ENCODE measurements around the gene TTYH2.

TTYH2 gene

GRCh38 chr17:74196541-74197317 lies 16.6 kb upstream of the TTYH2 start:
- no peak for DNase-seq (ENCODE audit: low spot score)

- no peak for DNase-seq (ENCODE audit: low spot score)
Measured at GRCh38 chr17:74197801-74198200, 15.6 kb upstream of the TTYH2 start.

DNA sequence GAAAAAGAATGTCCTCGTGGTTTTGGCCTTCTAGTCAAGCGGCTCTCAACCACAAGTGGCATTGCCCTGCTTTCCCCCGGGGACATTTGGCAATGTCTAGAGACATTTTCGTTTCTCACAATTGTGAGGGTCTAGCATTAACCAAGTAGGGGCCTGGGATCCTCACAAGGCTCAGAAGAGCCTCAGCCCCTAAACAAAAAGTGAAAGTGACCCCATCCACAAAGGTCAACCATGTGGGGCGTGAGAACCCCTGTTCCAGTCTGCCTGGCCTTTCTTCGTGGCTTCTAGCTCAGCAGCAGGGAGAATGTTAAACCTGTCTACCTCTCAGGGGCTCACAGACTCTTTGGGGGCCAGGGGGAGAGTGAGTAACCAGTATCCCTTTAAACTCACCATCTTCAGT lies 14.7 kb upstream of the TTYH2 start:
- no peak for DNase-seq (ENCODE audit: low spot score)

DNA sequence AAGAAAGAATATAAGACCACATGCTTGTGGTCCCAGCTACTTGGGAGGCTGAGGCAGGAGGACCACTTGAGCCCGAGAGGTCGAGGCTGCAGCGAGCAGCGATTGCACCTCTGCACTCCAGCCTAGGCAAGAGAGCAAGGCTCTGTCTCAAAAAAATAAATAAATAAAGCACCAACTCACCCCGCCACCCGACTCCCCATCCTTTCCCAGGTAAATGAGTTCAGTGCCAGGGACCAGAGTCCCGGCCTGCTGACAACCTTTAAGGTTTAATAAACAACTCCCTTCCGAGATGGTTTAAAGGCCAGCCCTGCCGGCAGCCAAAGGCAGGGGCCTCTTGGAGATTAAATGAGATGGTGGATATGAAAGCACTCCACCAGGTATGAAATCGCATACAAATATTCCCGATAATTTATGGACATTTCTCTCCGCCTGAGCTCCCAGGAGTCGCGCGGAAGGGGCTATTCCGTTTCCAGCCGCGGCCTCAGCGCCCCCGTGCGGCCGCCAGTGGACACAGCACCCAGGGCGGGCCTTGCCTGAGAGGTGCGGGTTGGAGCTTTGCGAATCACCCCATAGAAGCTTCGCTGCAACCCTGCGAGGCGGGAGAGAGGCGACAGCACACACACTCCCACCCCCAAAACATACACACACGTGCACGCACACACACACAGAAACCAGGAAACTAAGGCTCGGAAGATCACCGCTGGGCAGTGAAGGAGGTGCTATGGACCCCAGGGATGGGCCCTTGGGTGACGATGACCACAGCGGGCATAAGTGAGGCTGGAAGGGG lies 13.9 kb upstream of the TTYH2 start:
- peak; percentile 80 for DNase-seq (ENCODE audit: low spot score)

DNA sequence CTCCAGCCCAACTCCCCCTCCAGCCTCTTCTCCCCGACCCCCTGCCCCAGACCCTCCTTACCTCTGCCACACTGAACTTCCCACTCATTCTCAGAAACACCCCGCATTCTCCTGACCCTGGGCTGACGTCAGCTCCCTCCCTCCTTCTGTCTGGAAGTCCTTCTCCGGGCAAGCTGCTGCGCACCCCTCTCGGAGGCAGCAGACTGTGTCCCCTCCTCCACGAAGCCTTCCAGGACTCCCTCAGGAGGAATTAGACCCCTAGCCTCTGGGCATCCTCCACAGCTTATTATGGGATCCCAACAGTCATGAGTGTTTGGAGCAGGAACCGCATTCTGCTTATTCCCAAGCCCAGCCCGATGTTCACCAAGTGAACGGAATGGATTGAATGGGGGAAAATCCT lies 13.3 kb upstream of the TTYH2 start:
- no peak for DNase-seq (ENCODE audit: low spot score)

DNA sequence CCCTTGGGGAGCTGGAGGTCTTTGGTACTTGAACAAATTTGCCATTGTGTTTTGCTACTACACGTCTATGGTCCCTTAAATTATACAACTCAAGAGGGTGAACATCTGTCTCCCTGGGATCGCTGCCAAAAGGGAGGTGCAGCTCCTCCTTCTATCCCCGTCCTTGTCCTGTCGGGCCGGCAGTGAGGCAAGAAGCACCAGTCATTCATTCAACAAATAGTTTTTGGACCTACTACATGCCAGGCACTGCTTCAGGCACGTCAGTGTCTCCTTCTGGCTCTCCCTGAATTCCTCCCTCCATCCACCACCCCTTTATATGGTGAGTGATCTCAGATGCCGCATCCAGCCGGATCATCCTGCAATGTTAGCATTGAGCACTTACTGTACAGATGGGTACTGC lies 12.1 kb upstream of the TTYH2 start:
- no peak for DNase-seq (ENCODE audit: low spot score)

GRCh38 chr17:74201948-74202347 lies 11.4 kb upstream of the TTYH2 start:
- no peak for DNase-seq (ENCODE audit: low spot score)

DNA sequence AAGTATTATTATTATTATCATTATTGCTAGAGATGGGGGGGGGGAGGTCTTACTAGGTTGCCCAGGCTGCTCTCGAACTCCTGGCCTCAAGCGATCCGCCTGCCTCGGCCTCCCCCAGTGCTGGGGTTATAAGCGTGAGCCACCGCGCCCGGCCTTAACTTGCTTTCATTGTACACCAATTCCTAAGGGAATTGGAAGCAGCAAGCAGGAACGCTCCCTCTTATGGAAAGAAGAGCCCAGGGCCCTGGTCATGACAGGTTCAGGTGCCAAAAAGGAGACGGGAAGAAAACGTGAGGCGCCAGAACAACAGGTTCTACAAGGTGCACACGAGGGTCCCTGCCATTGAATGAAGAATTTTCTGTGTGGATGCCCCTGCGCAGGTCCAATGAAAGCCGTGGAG lies 10.4 kb upstream of the TTYH2 start:
- no peak for DNase-seq (ENCODE audit: low spot score)

GRCh38 chr17:74203439-74204240 lies 9.7 kb upstream of the TTYH2 start, which contains the start of gene RPL38:
Gene RPL38, plus strand, starts transcription at chr17:74203678. Its CDS starts 278 bp downstream, at chr17:74203956.
- DNase-seq (ENCODE audit: low spot score): peak; percentile 86

DNA sequence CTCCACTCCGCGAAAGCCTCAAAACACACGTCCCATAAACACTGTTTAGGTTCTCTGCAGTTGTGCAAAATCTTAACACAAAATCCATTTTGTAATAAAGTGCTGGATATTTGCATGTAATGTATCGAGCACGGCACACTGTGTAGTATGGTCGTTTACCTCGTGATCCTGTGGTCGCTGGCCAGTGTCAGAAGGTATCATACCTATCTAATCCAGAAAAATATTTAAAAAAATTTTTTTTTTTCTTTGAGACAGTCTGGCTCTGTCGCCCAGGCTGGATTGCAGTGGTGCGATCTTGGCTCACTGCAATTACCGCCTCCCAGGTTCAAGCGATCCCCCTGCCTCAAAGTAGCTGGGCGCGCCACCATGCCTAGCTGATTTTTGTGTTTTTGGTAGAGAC lies 8.9 kb upstream of the TTYH2 start:
- no peak for DNase-seq (ENCODE audit: low spot score)

DNA sequence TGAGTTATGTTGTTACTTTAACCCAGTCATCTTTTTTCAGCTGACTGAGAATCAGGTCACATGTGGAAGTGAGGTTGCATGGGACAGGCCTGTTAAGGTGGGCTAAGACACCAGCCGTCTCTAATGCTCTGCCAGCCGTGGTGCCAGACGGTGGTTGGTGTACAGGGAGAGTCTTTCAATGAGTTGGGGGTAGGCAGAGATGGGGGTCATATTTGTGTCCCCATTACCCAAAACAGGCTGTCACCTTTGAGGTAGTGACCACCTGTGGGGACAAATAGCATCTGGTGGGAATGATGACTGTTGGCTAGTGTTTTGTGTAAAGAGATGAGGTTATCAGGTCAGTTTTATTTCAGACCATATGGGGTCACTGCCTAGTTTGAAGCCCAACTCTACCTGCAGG lies 8.1 kb upstream of the TTYH2 start:
- no peak for DNase-seq (ENCODE audit: low spot score)

DNA sequence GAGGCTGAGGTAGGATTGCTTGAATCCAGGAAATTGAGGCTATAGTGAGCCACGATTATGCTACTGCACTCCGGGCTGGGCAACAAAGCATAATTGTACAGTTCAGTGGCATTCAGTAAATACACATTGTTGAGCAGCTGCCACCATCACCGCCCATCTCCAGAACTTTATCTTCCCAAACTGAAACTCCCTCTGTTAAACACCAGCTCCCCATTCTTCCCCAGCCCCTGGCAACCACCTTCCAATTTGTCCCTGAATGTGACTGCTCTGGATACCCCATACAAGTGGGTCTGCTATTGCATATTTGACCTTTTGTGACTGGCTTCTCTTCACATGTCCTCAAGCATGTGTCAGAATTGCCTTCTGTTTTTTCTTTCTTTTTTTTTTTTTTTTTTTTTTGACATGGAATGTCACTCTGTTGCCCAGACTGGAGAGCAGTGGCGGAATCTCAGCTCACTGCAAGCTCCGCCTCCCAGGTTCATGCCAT lies 7.0 kb upstream of the TTYH2 start:
- DNase-seq (ENCODE audit: low spot score): no peak

DNA sequence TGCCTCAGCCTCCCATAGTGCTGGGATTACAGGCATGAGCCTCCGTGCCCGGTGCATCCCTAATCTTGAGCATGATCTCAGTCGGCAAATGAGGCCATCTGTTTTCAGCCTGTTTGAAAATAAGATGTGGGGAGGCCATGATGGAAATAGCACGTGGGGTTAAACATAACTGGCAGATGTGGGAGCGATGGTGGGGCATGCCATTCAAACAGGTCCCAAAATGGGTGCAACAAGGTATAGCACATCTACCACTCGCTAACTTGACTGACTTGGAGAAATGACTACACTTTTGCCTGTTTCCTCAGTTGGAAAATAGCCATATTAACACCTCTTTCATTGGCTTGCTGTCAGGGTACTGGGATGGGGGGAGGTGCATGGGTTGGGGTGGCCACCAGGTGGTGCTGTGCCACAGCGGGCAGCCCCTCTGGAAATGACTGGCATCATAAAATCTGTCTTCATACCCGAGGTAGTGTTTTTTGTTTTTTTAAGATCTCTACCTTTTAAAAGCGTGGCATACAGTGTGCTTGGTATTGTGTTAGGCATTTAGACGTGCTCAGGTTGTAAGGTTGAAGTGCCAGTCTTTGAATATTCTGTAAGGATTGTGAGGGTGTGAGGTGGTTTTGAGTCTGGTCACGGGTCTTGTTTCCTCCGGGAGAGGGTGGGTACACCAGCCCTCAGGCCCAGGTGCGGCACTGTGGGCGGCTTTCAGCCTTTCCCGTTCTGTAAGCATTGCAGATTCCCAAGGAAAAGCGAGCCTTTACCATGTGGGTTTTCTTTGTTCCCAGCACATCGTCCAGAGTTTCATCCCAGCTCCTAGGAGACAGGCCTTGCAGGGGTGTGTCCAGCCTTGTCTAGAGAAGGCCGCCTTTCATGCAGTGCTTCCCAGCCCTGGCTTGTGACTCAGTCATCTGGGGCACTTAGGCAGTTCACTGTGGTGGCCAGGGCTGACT lies 2.9 kb upstream of the TTYH2 start:
- peak; percentile 90 for DNase-seq (ENCODE audit: low spot score)

DNA sequence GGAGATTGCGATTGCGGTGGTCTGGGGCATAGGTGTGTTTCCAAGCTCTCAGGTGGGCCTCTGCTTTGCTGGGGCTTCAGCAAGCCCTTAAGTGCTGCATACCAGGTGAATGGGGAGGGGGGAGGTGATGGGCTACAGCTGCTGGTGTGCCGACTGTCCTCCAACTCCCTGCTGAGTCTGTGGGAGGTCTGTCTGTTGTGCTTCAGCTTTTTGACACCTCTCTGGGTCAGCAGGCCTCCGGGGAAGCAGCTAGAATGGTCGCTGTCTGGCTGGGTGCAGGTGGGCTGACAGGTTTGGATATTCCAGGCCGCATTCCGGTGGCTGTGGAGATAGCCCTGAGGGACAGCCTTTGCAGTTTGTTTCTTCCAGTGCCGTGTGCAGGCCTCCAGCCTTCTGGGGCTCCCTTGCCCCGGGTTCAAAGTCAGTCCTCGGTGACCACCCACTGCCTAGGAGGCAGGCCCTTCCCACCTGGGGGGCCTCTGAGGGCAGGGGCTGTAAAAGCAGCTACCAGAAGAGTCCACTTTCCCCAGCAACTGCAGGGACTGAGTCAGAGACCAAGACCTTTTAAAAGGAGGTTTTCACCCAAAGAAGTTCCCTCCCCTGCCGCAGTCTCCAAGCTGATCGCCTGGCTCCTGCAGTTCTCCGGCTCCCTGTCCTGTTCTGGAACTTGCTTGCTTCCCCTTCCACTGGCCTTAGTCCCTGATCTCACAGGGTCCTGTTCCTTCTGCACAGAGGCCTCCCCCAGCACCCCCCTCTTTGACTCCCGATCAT lies 2.0 kb upstream of the TTYH2 start:
- no peak for DNase-seq (ENCODE audit: low spot score)

DNA sequence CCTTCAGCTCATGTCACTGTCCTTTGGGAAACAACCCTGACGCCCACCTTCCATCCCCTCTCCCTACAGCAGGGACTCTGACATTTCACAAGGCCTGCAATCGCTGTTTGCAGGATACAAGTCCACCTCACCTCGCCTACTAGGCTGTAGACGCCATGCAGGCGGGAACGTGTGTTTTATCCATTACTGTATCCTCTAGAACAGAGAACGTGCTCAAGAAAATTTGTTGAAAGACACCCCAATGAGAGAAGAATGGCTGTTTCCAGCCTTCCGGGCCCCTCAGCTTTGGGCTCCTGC lies 1.5 kb upstream of the TTYH2 start:
- DNase-seq (ENCODE audit: low spot score): no peak

- DNase-seq (ENCODE audit: low spot score): no peak
Measured at GRCh38 chr17:74212209-74212912, 1.0 kb upstream of the TTYH2 start.

DNA sequence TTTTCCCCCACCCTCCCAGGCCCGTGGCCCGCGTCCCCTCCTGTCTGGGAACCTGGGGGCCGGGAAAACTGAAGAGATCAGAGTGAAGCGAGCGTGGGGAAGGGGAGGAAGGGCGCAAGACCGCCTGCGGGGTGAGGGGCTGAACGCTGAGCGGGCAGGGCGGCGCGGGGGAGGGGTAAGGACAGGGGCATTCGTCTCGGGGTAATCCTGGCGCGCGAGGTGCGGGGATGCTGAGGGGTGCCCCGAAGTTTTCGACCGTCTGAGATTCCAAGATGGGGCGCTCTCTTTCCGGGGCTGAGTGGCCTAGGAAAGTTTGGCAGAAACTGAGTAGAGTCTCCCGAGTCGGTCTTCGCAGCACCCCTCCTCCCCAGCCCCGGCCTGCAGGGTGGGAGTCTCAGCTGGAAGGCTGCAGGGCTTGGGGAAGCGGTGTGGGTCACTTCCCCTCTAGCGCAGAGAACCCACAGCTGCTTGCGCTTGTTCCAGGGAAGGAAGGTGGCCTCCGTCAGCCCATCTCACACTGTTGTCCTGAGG lies 555 bp downstream of the TTYH2 start:
- DNase-seq (ENCODE audit: low spot score): no peak

DNA sequence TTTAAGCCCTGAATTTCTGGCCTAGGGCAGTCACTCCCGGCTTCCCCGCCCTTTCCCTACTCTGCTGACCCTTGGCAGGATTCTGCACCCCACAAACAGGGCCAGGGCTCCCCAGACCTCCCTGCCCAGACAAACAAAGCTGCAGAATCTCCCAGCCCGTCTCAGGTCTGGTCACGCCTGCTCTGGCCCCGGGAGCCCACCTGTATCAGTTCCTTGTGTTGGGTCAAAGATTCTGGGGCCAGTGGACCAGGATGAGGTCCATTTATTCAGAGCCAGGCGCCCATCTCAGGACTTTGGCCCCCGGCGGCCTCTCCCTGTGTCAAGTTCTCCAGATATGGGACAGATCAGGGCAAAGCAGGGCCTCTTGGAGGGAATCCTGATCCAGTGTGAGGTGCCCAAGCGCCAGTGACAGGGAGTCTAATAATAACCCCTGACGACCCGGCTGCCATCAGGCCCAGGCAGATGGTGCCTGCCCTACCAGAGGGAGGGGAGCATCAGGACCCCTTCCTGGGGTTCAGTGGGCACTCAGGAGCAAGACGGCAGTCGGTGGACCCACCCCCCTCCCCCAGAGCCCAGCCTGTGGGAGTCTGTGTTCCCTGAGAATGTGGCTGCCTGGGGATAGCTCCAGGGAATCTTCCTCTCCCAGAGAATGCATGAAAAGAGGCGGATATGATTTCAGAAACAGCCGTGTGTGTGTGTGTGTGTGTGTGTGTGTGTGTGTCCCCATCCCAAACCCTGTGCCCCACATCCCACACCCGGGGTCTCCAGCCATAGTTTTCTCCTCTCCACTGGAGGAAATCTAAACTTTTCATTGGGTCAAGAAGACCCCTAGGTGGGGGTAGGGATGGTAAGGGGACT lies 1.3 kb downstream of the TTYH2 start:
- DNase-seq (ENCODE audit: low spot score): no peak

DNA sequence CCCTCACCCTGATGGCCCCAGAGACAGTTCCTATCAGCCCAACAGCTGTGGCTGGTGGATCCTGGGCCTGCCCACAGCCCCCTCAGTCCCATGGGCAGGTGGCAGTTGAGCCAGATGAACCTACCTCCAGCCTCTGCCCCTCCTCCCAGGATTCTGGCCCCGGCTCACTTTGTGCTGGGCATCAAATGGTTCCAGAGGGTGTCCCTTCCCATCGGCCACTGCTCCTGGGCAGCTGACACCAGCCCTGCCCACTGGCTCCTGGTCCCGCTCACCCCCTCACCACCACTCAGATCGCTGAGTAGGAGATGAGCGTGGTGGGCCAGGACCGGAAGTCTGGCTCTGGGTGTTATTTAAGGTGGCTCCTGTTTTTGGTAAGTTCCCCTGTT lies 2.0 kb downstream of the TTYH2 start:
- DNase-seq (ENCODE audit: low spot score): no peak

Measured in HuH-7.5 (cell line).